HUES48 (cell line): ENCODE data around the gene CD81.
A peak's percentile ranks its signal among the peaks of the same experiment; 100 is the strongest.

Source experiments
- H3K27ac ChIP-seq: one replicate; pipeline ENCODE4 v1.7.0; 2013; ENCODE audit warnings: low read depth, low read length, inconsistent platforms
- H3K27me3 ChIP-seq: 2 replicates; pipeline ENCODE4 v1.6.1; 2013; ENCODE audit warnings: mild to moderate bottlenecking, low read length; ENCODE audit not compliant: control insufficient read depth, insufficient read depth
- H3K36me3 ChIP-seq: 2 replicates; pipeline ENCODE4 v1.6.1; 2013; ENCODE audit warnings: low read length; ENCODE audit not compliant: control insufficient read depth, insufficient read depth
- H3K4me1 ChIP-seq: 2 replicates; pipeline ENCODE4 v1.6.1; 2013; ENCODE audit warnings: mild to moderate bottlenecking, low read length; ENCODE audit not compliant: control insufficient read depth, insufficient read depth
- H3K4me3 ChIP-seq: 2 replicates; pipeline ENCODE4 v1.5.1; 2013; ENCODE audit warnings: mild to moderate bottlenecking, low read depth, low read length
- H3K9ac ChIP-seq: 2 replicates; pipeline ENCODE4 v1.6.1; 2013; ENCODE audit warnings: mild to moderate bottlenecking, low read depth, low read length, moderate library complexity
- H3K9me3 ChIP-seq: 2 replicates; pipeline ENCODE4 v1.6.1; 2013; ENCODE audit warnings: low read length; ENCODE audit not compliant: control insufficient read depth, insufficient read depth

Gene CD81

GRCh38 chr11:2378527-2379210, 1.6 kb downstream of the CD81 start:
- H3K4me3 ChIP-seq, result peak overlapping the region; percentile 96
- H3K9me3 ChIP-seq, result no peaks in the 10 kb centered on the region
- peak overlapping the region; percentile 78 for H3K9ac ChIP-seq
- peaks cover 5% of the 10 kb centered on the region; the same call in 1 of the 2 replicates for H3K4me1 ChIP-seq
- H3K36me3 ChIP-seq, result no peaks in the 10 kb centered on the region
- H3K27ac ChIP-seq, result peak overlapping the region; percentile 58
- H3K27me3 ChIP-seq, result no peaks in the 10 kb centered on the region

- H3K9ac ChIP-seq, result no peak overlapping the region
- H3K27me3 ChIP-seq, result no peaks in the 10 kb centered on the region
- H3K27ac ChIP-seq, result no peak overlapping the region
- no peaks in the 10 kb centered on the region for H3K9me3 ChIP-seq
- H3K4me1 ChIP-seq, result peaks cover 5% of the 10 kb centered on the region; the same call in 1 of the 2 replicates
- H3K4me3 ChIP-seq, result no peak overlapping the region
- no peaks in the 10 kb centered on the region for H3K36me3 ChIP-seq
Observed at GRCh38 chr11:2379466-2380174, 2.5 kb downstream of the CD81 start.

- Histone ChIP-seq H3K9ac (no peak overlapping the region), H3K4me1 (peaks cover 5% of the 10 kb centered on the region; the same call in 1 of the 2 replicates), H3K4me3 (no peak overlapping the region), H3K27me3 (no peaks in the 10 kb centered on the region), H3K27ac (no peak overlapping the region), H3K9me3 (no peaks in the 10 kb centered on the region), H3K36me3 (peaks cover 6% of the 10 kb centered on the region; the same call in 1 of the 2 replicates)
Observed at GRCh38 chr11:2380396-2380795, 3.3 kb downstream of the CD81 start.

GRCh38 chr11:2380807-2381350, 3.8 kb downstream of the CD81 start:
- Histone ChIP-seq H3K9me3 (no peaks in the 10 kb centered on the region), H3K9ac (no peak overlapping the region), H3K4me1 (peaks cover 5% of the 10 kb centered on the region; the same call in 1 of the 2 replicates), H3K27me3 (no peaks in the 10 kb centered on the region), H3K27ac (no peak overlapping the region), H3K36me3 (peaks cover 6% of the 10 kb centered on the region; the same call in 1 of the 2 replicates), H3K4me3 (no peak overlapping the region)

- Histone ChIP-seq H3K36me3 (peaks cover 6% of the 10 kb centered on the region; the same call in 1 of the 2 replicates), H3K9me3 (no peaks in the 10 kb centered on the region), H3K27me3 (no peaks in the 10 kb centered on the region), H3K4me1 (peaks cover 2% of the 10 kb centered on the region; the same call in 1 of the 2 replicates), H3K9ac (no peak overlapping the region), H3K4me3 (no peak overlapping the region), H3K27ac (no peak overlapping the region)
Observed at GRCh38 chr11:2381494-2382128, 4.5 kb downstream of the CD81 start.

GRCh38 chr11:2382129-2382517, 5.0 kb downstream of the CD81 start:
- Histone ChIP-seq H3K27ac (no peak overlapping the region), H3K9me3 (no peaks in the 10 kb centered on the region), H3K27me3 (no peaks in the 10 kb centered on the region), H3K4me3 (no peak overlapping the region), H3K4me1 (no peaks in the 10 kb centered on the region), H3K36me3 (peaks cover 6% of the 10 kb centered on the region; the same call in 1 of the 2 replicates), H3K9ac (no peak overlapping the region)

- Histone ChIP-seq H3K9me3 (no peaks in the 10 kb centered on the region), H3K4me1 (no peaks in the 10 kb centered on the region), H3K9ac (no peak overlapping the region), H3K36me3 (peaks cover 6% of the 10 kb centered on the region; the same call in 1 of the 2 replicates), H3K27ac (no peak overlapping the region), H3K27me3 (no peaks in the 10 kb centered on the region), H3K4me3 (no peak overlapping the region)
Observed at GRCh38 chr11:2382936-2383851, 6.1 kb downstream of the CD81 start.

- no peak overlapping the region for H3K4me3 ChIP-seq
- H3K36me3 ChIP-seq, result peaks cover 6% of the 10 kb centered on the region; the same call in 1 of the 2 replicates
- no peaks in the 10 kb centered on the region for H3K27me3 ChIP-seq
- H3K27ac ChIP-seq, result no peak overlapping the region
- H3K9me3 ChIP-seq, result no peaks in the 10 kb centered on the region
- H3K4me1 ChIP-seq, result no peaks in the 10 kb centered on the region
- H3K9ac ChIP-seq, result no peak overlapping the region
Observed at GRCh38 chr11:2383852-2384804, 7.0 kb downstream of the CD81 start.

GRCh38 chr11:2385156-2386151, 8.3 kb downstream of the CD81 start:
- no peak overlapping the region for H3K27ac ChIP-seq
- no peak overlapping the region for H3K4me3 ChIP-seq
- peaks cover 6% of the 10 kb centered on the region; the same call in 1 of the 2 replicates for H3K4me1 ChIP-seq

More at GRCh38 chr11:2385156-2386151, 8.3 kb downstream of the CD81 start:
- H3K9ac ChIP-seq, result no peak overlapping the region
- peaks cover 9% of the 10 kb centered on the region; the same call in 1 of the 2 replicates for H3K36me3 ChIP-seq
- no peaks in the 10 kb centered on the region for H3K27me3 ChIP-seq
- no peaks in the 10 kb centered on the region for H3K9me3 ChIP-seq
